Measurements from ENCODE around the gene CARD16. TPM values are rescaled to one million over a fixed set of nuclear protein-coding genes. Genes with fewer than 3 reads are reported as not detected.

Gene CARD16
- polyA plus RNA-seq, 1 of the 3 experiments (the other 2 are of a cell fraction), result not detected

- Histone ChIP-seq H2AFZ (ENCODE audit: low read depth) (no peak overlapping the region), H4K20me1 (ENCODE audit: insufficient read depth) (no peaks in the 10 kb centered on the region), H3K4me1 (ENCODE audit: control insufficient read depth in 1 of 2, insufficient read depth in 2 of 2, low read depth in 1 of 2, low read length in 1 of 2) (peaks cover 0 to 5% of the 10 kb centered on the region in 2 experiments; a peak in 2 of 4 replicates), H3K4me2 (no peak overlapping the region), H3K27ac (ENCODE audit: low read depth in 2 of 2, low read length in 1 of 2) (no peak overlapping the region), H3K9ac (no peak overlapping the region), H3K27me3 (ENCODE audit: insufficient read depth) (no peaks in the 10 kb centered on the region), H3F3A (replicated peaks; ENCODE audit: insufficient read depth) (no peaks in the 10 kb centered on the region), H3K4me3 (ENCODE audit: low read depth in 2 of 2, low read length in 1 of 2) (no peak overlapping the region), H3K79me2 (ENCODE audit: insufficient read depth) (no peaks in the 10 kb centered on the region), H3K9me3 (no peaks in the 10 kb centered on the region), H3K9me2 (no peaks in the 10 kb centered on the region), H3K36me3 (replicated peaks in 1 of 2; ENCODE audit: control insufficient read depth in 1 of 2, insufficient read depth in 2 of 2, low read length in 1 of 2) (no peaks in the 10 kb centered on the region)
- no peak for DNase-seq
- TF ChIP-seq NRF1 (IDR thresholded peaks at IDR 0.05; ENCODE audit: low read depth, low read length), result no peak
- peak; percentile 11; the same call in 1 of the 2 replicates for TF ChIP-seq RAD21 (IDR thresholded peaks at IDR 0.05; ENCODE audit: low read length)
- TF ChIP-seq CTCF (IDR thresholded peaks at IDR 0.05), result peak; percentile 54
- no peak for TF ChIP-seq IRF3 (IDR thresholded peaks at IDR 0.05; ENCODE audit: low read depth, low read length)
- no peak for TF ChIP-seq RCOR1 (IDR thresholded peaks at IDR 0.05; ENCODE audit: low read length)
- no peak for TF ChIP-seq USF1 (IDR thresholded peaks at IDR 0.05; ENCODE audit: borderline replicate concordance, low read depth)
- POLR2A ChIA-PET, result no interaction called here
- CTCF ChIA-PET, result no interaction called here
- WGBS (ENCODE audit: low lambda C conversion rate), result 88% methylated on average over 7 of the region's 7 CpGs
Observed at GRCh38 chr11:105000797-105001196, 44.3 kb downstream of the CARD16 start.

GRCh38 chr11:105000167-105000566 is 45.0 kb downstream of the CARD16 start:
- 86% methylated on average over 5 of the region's 5 CpGs for WGBS (ENCODE audit: low lambda C conversion rate)
- peaks cover 0 to 2% of the 10 kb centered on the region in 2 experiments; a peak in 1 of 4 replicates for H3K4me1 ChIP-seq (ENCODE audit: control insufficient read depth in 1 of 2, insufficient read depth in 2 of 2, low read depth in 1 of 2, low read length in 1 of 2)
- no peaks in the 10 kb centered on the region for H3K27me3 ChIP-seq (ENCODE audit: insufficient read depth)
- no peaks in the 10 kb centered on the region for H3F3A ChIP-seq (replicated peaks; ENCODE audit: insufficient read depth)
- no peak for DNase-seq
- no peaks in the 10 kb centered on the region for H3K9me2 ChIP-seq
- ChIA-PET CTCF (no interaction called here), POLR2A (no interaction called here)
- no peaks in the 10 kb centered on the region for H3K9me3 ChIP-seq
- no peak overlapping the region; a peak in 1 of 4 replicates for H3K4me3 ChIP-seq (ENCODE audit: low read depth in 2 of 2, low read length in 1 of 2)
- H3K9ac ChIP-seq, result no peak overlapping the region
- H2AFZ ChIP-seq (ENCODE audit: low read depth), result no peak overlapping the region
- no peak for TF ChIP-seq CHD2 (IDR thresholded peaks at IDR 0.05; ENCODE audit: low read length, partially characterized antibody)
- TF ChIP-seq REST (IDR thresholded peaks at IDR 0.05; ENCODE audit: low read depth, low read length), result no peak
- TF ChIP-seq CTCF (IDR thresholded peaks at IDR 0.05), result peak; percentile 12; the same call in 1 of the 2 replicates
- TF ChIP-seq NFIC (IDR thresholded peaks at IDR 0.05; ENCODE audit: borderline replicate concordance), result no peak
- TF ChIP-seq RXRA (IDR thresholded peaks at IDR 0.05; ENCODE audit: borderline replicate concordance, low read depth), result no peak
- H3K79me2 ChIP-seq (ENCODE audit: insufficient read depth), result no peaks in the 10 kb centered on the region
- no peak overlapping the region for H3K4me2 ChIP-seq
- H3K36me3 ChIP-seq (replicated peaks in 1 of 2; ENCODE audit: control insufficient read depth in 1 of 2, insufficient read depth in 2 of 2, low read length in 1 of 2), result no peaks in the 10 kb centered on the region
- H4K20me1 ChIP-seq (ENCODE audit: insufficient read depth), result no peaks in the 10 kb centered on the region
- no peak overlapping the region for H3K27ac ChIP-seq (ENCODE audit: low read depth in 2 of 2, low read length in 1 of 2)

Data from SK-N-SH (cell line).